Erythroblast (primary cell): ENCODE data around the gene NR2C2.

Source experiments
- GATA1 ChIP-seq: IDR thresholded peaks from 2 replicates; pipeline ENCODE4 v1.6.1; 2011; ENCODE audit warnings: low read depth, mild to moderate bottlenecking, control low read depth, low read length, moderate library complexity
- POLR2A ChIP-seq: IDR thresholded peaks from 2 replicates; pipeline ENCODE4 v1.6.1; 2011; ENCODE audit warnings: mild to moderate bottlenecking, low read length

DNA sequence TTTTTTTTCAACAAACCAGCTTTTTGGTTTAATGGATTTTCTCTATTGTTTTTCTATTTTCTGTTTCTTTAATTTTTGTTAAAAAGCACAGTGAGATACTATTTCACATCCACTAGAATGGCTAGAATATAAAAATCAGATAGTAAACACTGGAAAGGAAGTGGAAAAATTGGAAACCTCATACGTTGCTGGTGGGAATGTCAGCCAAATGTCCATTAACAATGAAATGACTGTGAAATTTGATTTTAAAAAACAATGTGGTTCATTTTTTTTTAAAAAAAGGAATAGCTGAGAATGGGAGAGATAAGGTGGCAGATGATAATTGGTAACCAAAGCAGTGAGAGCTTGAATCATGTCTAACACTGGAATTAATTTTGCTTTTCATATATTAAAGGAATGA lies 19.9 kb downstream of the NR2C2 start:
- TF ChIP-seq POLR2A = no peak
- TF ChIP-seq GATA1 = no peak
